Measurements from ENCODE around the gene CLCA2. TPM values are rescaled to one million over a fixed set of nuclear protein-coding genes. Genes with fewer than 3 reads are reported as not detected.

The CLCA2 gene
- total and polyA plus RNA-seq, 2 of the 8 experiments (the other 6 are each of a cell fraction or from before 2014, with no cell fraction given), result not detected

DNA sequence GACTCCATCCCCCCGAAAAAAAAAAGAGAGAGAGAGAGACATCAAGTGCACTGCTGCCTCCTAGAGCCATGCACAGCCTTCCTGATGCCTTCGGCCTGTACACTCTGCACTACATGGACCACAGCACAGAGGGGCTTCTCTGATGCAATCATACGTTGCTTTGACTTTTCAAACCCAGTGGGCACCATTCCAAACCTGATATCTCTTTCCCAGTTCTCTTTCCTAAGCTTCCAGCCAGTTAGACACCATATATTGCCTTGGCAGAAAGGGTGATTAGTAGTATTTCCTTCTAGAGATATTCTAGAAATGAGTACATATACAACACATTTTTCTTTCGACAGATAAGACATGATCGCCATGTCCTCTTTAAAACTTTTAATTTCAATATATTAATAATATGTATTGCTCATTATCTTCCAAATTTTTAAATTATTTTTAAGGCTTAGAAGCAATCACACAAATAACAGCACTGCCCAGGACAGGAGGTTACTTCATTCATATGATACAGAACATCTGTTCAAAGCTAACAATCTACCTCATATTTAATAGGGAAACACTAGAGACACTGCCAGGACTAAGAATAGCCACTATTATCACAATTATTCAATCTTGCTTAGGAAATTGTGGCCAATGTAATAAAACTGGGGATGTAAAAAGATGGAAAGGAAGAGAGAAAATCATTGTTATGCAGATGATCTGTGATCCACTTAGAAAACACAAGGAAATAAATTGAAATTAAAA lies 54.6 kb downstream of the CLCA2 start (continued):
- TF ChIP-seq SP1 (IDR thresholded peaks at IDR 0.05; ENCODE audit: low read depth, low read length) (no peak), TBP (IDR thresholded peaks at IDR 0.05; ENCODE audit: low read depth, low read length) (no peak), HDAC2 (IDR thresholded peaks at IDR 0.05; ENCODE audit: borderline replicate concordance in 1 of 2, low read depth in 2 of 2, low read length in 2 of 2) (no peak), NRF1 (IDR thresholded peaks at IDR 0.05; ENCODE audit: low read depth, low read length) (no peak)
- TF ChIP-seq, protein P1, sequence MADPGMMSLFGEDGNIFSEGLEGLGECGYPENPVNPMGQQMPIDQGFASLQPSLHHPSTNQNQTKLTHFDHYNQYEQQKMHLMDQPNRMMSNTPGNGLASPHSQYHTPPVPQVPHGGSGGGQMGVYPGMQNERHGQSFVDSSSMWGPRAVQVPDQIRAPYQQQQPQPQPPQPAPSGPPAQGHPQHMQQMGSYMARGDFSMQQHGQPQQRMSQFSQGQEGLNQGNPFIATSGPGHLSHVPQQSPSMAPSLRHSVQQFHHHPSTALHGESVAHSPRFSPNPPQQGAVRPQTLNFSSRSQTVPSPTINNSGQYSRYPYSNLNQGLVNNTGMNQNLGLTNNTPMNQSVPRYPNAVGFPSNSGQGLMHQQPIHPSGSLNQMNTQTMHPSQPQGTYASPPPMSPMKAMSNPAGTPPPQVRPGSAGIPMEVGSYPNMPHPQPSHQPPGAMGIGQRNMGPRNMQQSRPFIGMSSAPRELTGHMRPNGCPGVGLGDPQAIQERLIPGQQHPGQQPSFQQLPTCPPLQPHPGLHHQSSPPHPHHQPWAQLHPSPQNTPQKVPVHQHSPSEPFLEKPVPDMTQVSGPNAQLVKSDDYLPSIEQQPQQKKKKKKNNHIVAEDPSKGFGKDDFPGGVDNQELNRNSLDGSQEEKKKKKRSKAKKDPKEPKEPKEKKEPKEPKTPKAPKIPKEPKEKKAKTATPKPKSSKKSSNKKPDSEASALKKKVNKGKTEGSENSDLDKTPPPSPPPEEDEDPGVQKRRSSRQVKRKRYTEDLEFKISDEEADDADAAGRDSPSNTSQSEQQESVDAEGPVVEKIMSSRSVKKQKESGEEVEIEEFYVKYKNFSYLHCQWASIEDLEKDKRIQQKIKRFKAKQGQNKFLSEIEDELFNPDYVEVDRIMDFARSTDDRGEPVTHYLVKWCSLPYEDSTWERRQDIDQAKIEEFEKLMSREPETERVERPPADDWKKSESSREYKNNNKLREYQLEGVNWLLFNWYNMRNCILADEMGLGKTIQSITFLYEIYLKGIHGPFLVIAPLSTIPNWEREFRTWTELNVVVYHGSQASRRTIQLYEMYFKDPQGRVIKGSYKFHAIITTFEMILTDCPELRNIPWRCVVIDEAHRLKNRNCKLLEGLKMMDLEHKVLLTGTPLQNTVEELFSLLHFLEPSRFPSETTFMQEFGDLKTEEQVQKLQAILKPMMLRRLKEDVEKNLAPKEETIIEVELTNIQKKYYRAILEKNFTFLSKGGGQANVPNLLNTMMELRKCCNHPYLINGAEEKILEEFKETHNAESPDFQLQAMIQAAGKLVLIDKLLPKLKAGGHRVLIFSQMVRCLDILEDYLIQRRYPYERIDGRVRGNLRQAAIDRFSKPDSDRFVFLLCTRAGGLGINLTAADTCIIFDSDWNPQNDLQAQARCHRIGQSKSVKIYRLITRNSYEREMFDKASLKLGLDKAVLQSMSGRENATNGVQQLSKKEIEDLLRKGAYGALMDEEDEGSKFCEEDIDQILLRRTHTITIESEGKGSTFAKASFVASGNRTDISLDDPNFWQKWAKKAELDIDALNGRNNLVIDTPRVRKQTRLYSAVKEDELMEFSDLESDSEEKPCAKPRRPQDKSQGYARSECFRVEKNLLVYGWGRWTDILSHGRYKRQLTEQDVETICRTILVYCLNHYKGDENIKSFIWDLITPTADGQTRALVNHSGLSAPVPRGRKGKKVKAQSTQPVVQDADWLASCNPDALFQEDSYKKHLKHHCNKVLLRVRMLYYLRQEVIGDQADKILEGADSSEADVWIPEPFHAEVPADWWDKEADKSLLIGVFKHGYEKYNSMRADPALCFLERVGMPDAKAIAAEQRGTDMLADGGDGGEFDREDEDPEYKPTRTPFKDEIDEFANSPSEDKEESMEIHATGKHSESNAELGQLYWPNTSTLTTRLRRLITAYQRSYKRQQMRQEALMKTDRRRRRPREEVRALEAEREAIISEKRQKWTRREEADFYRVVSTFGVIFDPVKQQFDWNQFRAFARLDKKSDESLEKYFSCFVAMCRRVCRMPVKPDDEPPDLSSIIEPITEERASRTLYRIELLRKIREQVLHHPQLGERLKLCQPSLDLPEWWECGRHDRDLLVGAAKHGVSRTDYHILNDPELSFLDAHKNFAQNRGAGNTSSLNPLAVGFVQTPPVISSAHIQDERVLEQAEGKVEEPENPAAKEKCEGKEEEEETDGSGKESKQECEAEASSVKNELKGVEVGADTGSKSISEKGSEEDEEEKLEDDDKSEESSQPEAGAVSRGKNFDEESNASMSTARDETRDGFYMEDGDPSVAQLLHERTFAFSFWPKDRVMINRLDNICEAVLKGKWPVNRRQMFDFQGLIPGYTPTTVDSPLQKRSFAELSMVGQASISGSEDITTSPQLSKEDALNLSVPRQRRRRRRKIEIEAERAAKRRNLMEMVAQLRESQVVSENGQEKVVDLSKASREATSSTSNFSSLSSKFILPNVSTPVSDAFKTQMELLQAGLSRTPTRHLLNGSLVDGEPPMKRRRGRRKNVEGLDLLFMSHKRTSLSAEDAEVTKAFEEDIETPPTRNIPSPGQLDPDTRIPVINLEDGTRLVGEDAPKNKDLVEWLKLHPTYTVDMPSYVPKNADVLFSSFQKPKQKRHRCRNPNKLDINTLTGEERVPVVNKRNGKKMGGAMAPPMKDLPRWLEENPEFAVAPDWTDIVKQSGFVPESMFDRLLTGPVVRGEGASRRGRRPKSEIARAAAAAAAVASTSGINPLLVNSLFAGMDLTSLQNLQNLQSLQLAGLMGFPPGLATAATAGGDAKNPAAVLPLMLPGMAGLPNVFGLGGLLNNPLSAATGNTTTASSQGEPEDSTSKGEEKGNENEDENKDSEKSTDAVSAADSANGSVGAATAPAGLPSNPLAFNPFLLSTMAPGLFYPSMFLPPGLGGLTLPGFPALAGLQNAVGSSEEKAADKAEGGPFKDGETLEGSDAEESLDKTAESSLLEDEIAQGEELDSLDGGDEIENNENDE (IDR thresholded peaks at IDR 0.05; ENCODE audit: insufficient replicate concordance, low read length), result no peak

Measured in H1 (cell line).